GM18868 (cell line): ENCODE data around the gene GPR162.
A peak's percentile ranks its signal among the peaks of the same experiment; 100 is the strongest.
"Not testable (repeated sequence)": the region's sequence is repeated elsewhere in the genome, so short reads cannot be mapped to it uniquely, and the experiment has no call there.

Experiments
- ATAC-seq: cut with Tn5 transposase; IDR thresholded peaks from one replicate; pipeline ENCODE4 v1.9.1; 2021; ENCODE audit warnings: mild to moderate bottlenecking, moderate library complexity; ENCODE audit not compliant: unreplicated experiment

Gene GPR162

GRCh38 chr12:6871052-6871957, 49.7 kb downstream of the GPR162 start:
- no peak for ATAC-seq

DNA sequence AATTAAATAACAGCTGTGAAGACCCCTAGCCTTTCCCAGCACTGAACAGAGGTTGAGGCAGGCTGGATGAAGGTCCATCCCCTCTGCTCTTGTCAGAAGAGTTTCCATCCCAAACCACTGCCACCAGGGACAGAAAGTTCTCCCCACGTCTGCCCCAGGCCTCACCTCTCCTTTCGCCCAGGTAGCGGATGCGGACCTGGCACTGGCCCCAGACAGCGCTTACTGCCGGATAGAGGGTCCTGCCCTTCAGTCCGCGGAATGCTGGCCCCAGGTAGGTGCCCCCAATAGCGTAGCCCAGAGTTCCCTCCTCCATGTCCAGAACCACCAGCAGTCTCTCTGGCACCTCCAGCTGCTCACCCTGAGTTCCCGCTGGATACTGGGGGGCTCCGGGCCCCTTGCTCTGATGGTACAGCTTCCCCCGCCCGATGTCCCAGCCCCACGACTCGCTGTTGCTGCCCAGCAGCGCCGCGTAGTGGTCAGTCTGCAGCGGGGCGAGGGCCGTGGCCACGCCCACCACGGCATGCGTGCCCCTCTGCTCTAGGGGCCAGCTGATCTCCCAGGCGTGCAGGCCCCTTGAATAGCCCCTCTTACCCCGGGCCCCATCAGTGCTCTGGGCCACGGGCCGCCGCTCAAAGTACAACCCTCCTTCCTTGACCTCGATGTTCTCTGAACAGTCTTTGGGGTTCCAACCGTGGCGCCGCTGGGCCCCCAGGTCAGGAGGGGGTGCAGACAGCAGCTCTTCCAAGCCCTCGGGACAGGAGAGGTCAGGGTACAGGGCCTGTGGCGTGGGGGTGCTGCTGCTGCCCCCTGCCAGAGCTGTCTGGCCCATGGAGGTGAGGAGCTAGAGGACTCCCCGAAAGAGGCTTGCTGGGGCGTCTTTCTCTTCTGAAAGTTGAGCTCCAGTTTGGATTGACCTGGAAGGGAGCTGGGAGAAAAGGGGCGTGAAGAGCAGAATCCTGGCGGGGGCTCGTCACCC, 50.7 kb downstream of the GPR162 start:
- ATAC-seq, result peak; percentile 31

DNA sequence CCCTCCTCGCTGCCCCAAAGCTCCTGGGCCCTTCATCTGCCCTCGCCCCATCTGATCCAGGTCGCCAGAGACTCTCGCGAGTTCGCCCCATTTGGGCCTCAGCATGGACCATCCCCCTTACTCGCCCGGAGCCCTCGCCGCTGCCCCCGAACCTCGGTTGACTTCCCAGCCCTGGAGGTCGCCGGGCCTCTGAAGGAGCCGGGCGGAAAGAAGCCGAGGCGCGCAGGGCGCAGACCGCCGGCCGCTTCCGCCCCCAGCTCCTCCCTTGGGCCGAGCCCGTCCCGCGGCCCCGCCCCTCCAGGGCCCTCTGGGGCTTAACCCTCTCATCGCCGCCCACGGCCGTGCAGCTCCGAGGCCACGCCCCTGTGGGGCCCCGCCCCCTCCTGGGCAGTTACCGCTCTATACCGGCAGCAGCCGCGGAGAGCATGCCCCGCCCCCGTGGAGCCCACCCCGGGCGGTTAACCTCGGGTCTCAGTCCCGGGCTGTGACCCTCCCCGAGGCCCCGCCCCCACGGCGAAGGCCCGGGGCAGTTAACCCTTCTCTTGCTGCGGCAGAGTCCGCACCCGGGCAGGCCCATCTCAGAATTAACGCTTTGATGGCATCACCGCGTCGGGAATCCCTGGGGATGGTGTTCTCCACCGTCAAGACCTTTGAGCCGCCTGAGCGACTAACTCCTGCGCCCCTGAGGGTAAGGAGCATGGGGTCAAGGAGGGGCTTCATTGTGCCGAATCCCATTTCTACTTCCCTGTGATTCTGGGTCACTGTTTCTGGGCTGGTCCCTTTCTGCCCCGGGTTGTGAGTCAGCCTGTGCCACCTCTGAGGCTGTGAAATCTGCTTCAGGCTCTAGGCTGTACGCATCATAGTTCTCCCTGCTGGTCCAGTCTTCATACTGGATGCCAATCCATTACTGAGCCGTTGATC, 51.7 kb downstream of the GPR162 start, which contains the start of gene SPSB2:
TSS of gene SPSB2 (minus strand) at position 210 of the 921 bp plus-strand sequence. CDS start 402 bp downstream, outside the sequence.
- ATAC-seq, result peak; percentile 80

DNA sequence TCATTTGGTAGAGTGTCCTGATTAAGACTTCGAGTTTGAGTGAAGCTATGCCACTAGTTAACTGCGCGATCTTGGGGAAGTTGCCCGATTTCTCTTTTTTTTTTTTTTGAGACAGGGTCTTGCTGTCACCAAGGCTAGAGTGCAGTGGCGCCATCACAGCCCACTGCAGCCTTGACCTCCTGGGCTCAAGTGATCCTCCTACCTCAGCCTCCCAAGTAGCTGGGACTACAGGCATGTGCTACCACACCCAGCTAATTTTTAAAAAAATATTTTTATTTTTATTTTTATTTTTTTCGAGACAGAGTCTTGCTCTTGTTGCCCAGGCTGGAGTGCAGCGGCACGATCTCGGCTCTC, 52.4 kb downstream of the GPR162 start:
- ATAC-seq, result not testable (repeated sequence)
